OCI-LY1 (cell line): Measurements from ENCODE around the gene CDKN2B.
A peak's percentile ranks its signal among the peaks of the same experiment; 100 is the strongest.

Source experiments
- CTCF ChIP-seq: fragments of 200-600 bp; sonication (generic), shearing (Covaris generic); IDR thresholded peaks from 2 replicates; pipeline ENCODE4 v1.5.1; 2017; ENCODE audit warnings: mild to moderate bottlenecking, antibody characterized with exemption, low read length, moderate library complexity, mixed read lengths
- EZH2 ChIP-seq: fragments of 200-600 bp; sonication (generic), shearing (Covaris generic); IDR thresholded peaks from 2 replicates; pipeline ENCODE4 v1.8.0; 2017; ENCODE audit warnings: borderline replicate concordance, mixed run types, mild to moderate bottlenecking, antibody characterized with exemption, low read length, moderate library complexity, mixed read lengths

DNA sequence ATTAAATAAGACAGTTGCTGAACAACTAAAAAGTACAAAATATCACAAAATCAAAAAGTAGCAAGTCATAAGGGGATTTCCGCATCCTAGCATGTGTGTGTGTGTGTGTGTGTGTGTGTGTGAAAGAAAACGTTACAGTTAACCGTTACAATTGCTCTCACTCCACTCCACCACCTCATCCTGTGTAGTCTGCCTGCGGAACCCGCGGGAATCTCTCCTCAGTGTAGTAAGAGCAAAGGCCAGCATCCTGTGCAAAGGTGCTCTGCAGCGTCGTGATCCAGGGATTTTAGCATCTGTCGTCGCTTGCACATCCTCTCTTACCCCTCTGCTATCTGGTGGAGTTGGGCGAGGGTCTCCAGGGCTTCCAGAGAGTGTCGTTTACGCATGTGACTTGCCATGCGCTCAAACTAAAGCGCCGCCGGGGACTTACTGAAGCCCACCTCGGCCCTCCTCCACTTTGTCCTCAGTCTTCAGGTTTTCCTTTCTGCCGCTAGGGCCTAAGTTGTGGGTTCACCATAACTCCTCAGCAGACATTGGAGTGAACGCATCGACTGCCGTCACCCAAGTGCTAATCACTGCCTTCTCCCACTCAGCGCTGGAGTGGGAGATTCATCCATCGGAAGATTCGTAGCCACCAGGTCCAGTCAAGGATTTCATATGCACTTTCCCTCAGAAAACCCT is 3.9 kb downstream of the CDKN2B start:
- TF ChIP-seq EZH2 (no peak), CTCF (peak; percentile 22; the same call in 1 of the 2 replicates)
